DOHH2 (cell line): ENCODE data around the gene HS2ST1.
A peak's percentile ranks its signal among the peaks of the same experiment; 100 is the strongest.

Experiments
- H3F3A ChIP-seq: fragments of 200-600 bp; sonication (generic), shearing (Covaris generic); 2 replicates; pipeline ENCODE4 v1.6.0; 2016; ENCODE audit warnings: antibody characterized with exemption, mild to moderate bottlenecking; ENCODE audit not compliant: control insufficient read depth, insufficient read depth
- H3K27ac ChIP-seq: fragments of 200-600 bp; sonication (generic); 2 replicates; pipeline ENCODE4 v1.5.1; 2014; ENCODE audit warnings: low read depth, mild to moderate bottlenecking, low read length, moderate library complexity
- H3K27me3 ChIP-seq: fragments of 200-600 bp; sonication (generic); 2 replicates; pipeline ENCODE4 v1.6.1; 2014; ENCODE audit warnings: mild to moderate bottlenecking, low read length, mixed read lengths; ENCODE audit not compliant: control insufficient read depth
- H3K36me3 ChIP-seq: fragments of 200-600 bp; sonication (generic); 2 replicates; pipeline ENCODE4 v1.6.1; 2014; ENCODE audit warnings: mild to moderate bottlenecking, low read length, moderate library complexity, mixed read lengths; ENCODE audit not compliant: control insufficient read depth
- H3K4me1 ChIP-seq: fragments of 200-600 bp; sonication (generic); 2 replicates; pipeline ENCODE4 v1.6.1; 2014; ENCODE audit warnings: mild to moderate bottlenecking, low read length, mixed read lengths; ENCODE audit not compliant: control insufficient read depth
- H3K4me2 ChIP-seq: fragments of 200-600 bp; sonication (generic); 2 replicates; pipeline ENCODE4 v1.6.0; 2014; ENCODE audit warnings: mild to moderate bottlenecking, low read length, moderate library complexity
- H3K4me3 ChIP-seq: fragments of 200-600 bp; sonication (generic); 2 replicates; pipeline ENCODE4 v1.5.1; 2014; ENCODE audit warnings: mild to moderate bottlenecking, low read length, mixed read lengths
- H3K79me2 ChIP-seq: fragments of 200-600 bp; sonication (generic); 2 replicates; pipeline ENCODE4 v1.6.1; 2014; ENCODE audit warnings: mild to moderate bottlenecking, low read length, mixed read lengths; ENCODE audit not compliant: control insufficient read depth
- H3K9me2 ChIP-seq: fragments of 200-600 bp; sonication (generic); replicated peaks from 2 replicates; pipeline ENCODE4 v1.6.1; 2014; ENCODE audit warnings: mild to moderate bottlenecking, low read length, mixed read lengths; ENCODE audit not compliant: control insufficient read depth
- H3K9me3 ChIP-seq: fragments of 200-600 bp; sonication (generic); 2 replicates; pipeline ENCODE4 v1.6.1; 2014; ENCODE audit warnings: antibody characterized with exemption, low read length, mixed read lengths; ENCODE audit not compliant: control insufficient read depth, insufficient read depth
- H4K20me1 ChIP-seq: fragments of 200-600 bp; sonication (generic); 2 replicates; pipeline ENCODE4 v1.6.0; 2014; ENCODE audit warnings: low read depth, mild to moderate bottlenecking, antibody characterized with exemption, low read length, moderate library complexity; ENCODE audit not compliant: control insufficient read depth, insufficient read depth
- CTCF ChIP-seq: fragments of 200-600 bp; sonication (generic); IDR thresholded peaks from one replicate; pipeline ENCODE4 v1.5.1; 2014; ENCODE audit warnings: antibody characterized with exemption, mild to moderate bottlenecking, low read depth, low read length; ENCODE audit not compliant: poor library complexity, severe bottlenecking
- EZH2phosphoT487 ChIP-seq: fragments of 200-600 bp; sonication (generic); IDR thresholded peaks from 2 replicates; pipeline ENCODE4 v1.6.1; 2017; ENCODE audit warnings: borderline replicate concordance, mild to moderate bottlenecking, antibody characterized with exemption, low read length, moderate library complexity, mixed read lengths

Gene HS2ST1

GRCh38 chr1:87052961-87053360 is 138.5 kb downstream of the HS2ST1 start:
- peak overlapping the region; percentile 99 for H3K27ac ChIP-seq
- H3K4me1 ChIP-seq, result peaks cover 96% of the 10 kb centered on the region

GRCh38 chr1:87053446-87053845 is 139.0 kb downstream of the HS2ST1 start:
- Histone ChIP-seq H3K4me2 (peak overlapping the region; percentile 94), H3F3A (peaks cover 56% of the 10 kb centered on the region), H3K27ac (peak overlapping the region; percentile 99), H3K36me3 (peaks cover 46% of the 10 kb centered on the region), H3K27me3 (no peaks in the 10 kb centered on the region), H3K9me3 (peaks cover 5% of the 10 kb centered on the region; the same call in 1 of the 2 replicates), H3K9me2 (no peaks in the 10 kb centered on the region), H3K4me1 (peaks cover 97% of the 10 kb centered on the region), H3K79me2 (peaks cover 88% of the 10 kb centered on the region), H4K20me1 (no peaks in the 10 kb centered on the region), H3K4me3 (peak overlapping the region; percentile 71)
- TF ChIP-seq EZH2phosphoT487 (no peak), CTCF (no peak)

More at GRCh38 chr1:87052961-87053360, 138.5 kb downstream of the HS2ST1 start:
- Histone ChIP-seq H4K20me1 (no peaks in the 10 kb centered on the region), H3K79me2 (peaks cover 88% of the 10 kb centered on the region), H3F3A (peaks cover 54% of the 10 kb centered on the region), H3K27me3 (no peaks in the 10 kb centered on the region), H3K36me3 (peaks cover 46% of the 10 kb centered on the region), H3K4me2 (peak overlapping the region; percentile 94), H3K9me3 (peaks cover 6% of the 10 kb centered on the region; the same call in 1 of the 2 replicates), H3K9me2 (no peaks in the 10 kb centered on the region), H3K4me3 (peak overlapping the region; percentile 71)
- TF ChIP-seq EZH2phosphoT487 (no peak), CTCF (no peak)

GRCh38 chr1:87056974-87057373 is 142.5 kb downstream of the HS2ST1 start:
- Histone ChIP-seq H3K27ac (peak overlapping the region; percentile 99), H3K27me3 (no peaks in the 10 kb centered on the region), H3K36me3 (peaks cover 51% of the 10 kb centered on the region), H4K20me1 (no peaks in the 10 kb centered on the region), H3F3A (peaks cover 66% of the 10 kb centered on the region), H3K4me2 (peak overlapping the region; percentile 94), H3K9me2 (no peaks in the 10 kb centered on the region), H3K9me3 (peaks cover 4% of the 10 kb centered on the region; the same call in 1 of the 2 replicates), H3K4me1 (peaks cover 97% of the 10 kb centered on the region), H3K79me2 (peaks cover 86% of the 10 kb centered on the region), H3K4me3 (peak overlapping the region; percentile 63)
- TF ChIP-seq EZH2phosphoT487 (no peak), CTCF (no peak)

- Histone ChIP-seq H3K27ac (peak overlapping the region; percentile 99), H3K36me3 (peaks cover 52% of the 10 kb centered on the region), H3K27me3 (no peaks in the 10 kb centered on the region), H3K4me3 (peak overlapping the region; percentile 69), H3K4me1 (peaks cover 97% of the 10 kb centered on the region), H3K79me2 (peaks cover 84% of the 10 kb centered on the region), H4K20me1 (no peaks in the 10 kb centered on the region), H3K9me2 (no peaks in the 10 kb centered on the region), H3F3A (peaks cover 71% of the 10 kb centered on the region), H3K4me2 (peak overlapping the region; percentile 91), H3K9me3 (peaks cover 11% of the 10 kb centered on the region)
- no peak for TF ChIP-seq CTCF
- TF ChIP-seq EZH2phosphoT487, result no peak
These were observed 143.9 kb downstream of the HS2ST1 start for GRCh38 chr1:87058343-87058649.
